ENCODE measurements around the gene EEF1AKMT1.

DNA sequence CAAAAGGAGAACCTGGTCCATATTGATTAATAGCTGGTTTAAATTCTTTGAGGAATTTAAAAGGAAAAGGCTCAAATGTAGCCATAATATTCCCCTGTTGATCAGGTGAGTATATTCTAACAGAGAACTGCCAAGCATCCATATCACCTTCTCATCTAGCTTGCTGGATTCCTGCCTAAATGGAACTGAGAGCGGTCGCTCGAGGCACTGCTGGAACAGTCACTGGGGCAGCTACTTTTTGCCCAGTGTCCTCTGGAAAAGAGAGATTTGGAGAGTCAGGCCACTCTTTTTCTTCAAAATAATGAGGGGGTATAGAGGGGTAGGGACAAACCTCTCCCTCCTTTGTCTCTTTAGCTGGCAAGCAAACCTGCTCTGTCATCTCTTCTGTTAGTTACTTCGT lies 89.7 kb downstream of the EEF1AKMT1 start:
- TF ChIP-seq, protein P1, sequence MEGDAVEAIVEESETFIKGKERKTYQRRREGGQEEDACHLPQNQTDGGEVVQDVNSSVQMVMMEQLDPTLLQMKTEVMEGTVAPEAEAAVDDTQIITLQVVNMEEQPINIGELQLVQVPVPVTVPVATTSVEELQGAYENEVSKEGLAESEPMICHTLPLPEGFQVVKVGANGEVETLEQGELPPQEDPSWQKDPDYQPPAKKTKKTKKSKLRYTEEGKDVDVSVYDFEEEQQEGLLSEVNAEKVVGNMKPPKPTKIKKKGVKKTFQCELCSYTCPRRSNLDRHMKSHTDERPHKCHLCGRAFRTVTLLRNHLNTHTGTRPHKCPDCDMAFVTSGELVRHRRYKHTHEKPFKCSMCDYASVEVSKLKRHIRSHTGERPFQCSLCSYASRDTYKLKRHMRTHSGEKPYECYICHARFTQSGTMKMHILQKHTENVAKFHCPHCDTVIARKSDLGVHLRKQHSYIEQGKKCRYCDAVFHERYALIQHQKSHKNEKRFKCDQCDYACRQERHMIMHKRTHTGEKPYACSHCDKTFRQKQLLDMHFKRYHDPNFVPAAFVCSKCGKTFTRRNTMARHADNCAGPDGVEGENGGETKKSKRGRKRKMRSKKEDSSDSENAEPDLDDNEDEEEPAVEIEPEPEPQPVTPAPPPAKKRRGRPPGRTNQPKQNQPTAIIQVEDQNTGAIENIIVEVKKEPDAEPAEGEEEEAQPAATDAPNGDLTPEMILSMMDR (conservative IDR thresholded peaks at IDR 0.05): no peak
- TF ChIP-seq EZH2 (IDR thresholded peaks at IDR 0.05; ENCODE audit: low read depth): no peak
